OCI-LY3 (cell line): ENCODE measurements around the gene ZKSCAN5.

Source experiments
- CTCF ChIP-seq: fragments of 200-600, 300-600 bp; sonication (generic); IDR thresholded peaks from 2 replicates; pipeline ENCODE4 v1.5.1; 2014; ENCODE audit warnings: antibody characterized with exemption, low read length, low read depth
- EZH2phosphoT487 ChIP-seq: fragments of 200-600 bp; shearing (Covaris generic); IDR thresholded peaks from 2 replicates; pipeline ENCODE4 v1.6.1; 2018; ENCODE audit warnings: antibody characterized with exemption, mixed run types, low read depth

- TF ChIP-seq CTCF (no peak), EZH2phosphoT487 (no peak)
Measured at GRCh38 chr7:99493823-99494222, 10.6 kb upstream of the ZKSCAN5 start.
